Stomach (tissue), 4 donors: ENCODE results near the gene SNX27.

Source experiments
- EP300 ChIP-seq: sonication (generic); formaldehyde crosslinking; IDR thresholded peaks from one replicate; pipeline ENCODE4 v1.6.1; 2017; ENCODE audit warnings: antibody characterized with exemption
- TF ChIP-seq, protein P1 (sequence below), 7 experiments: fragments of 450-650 bp in 4 of 7; fragments of 200-600 bp in 3 of 7; sonication (generic) in 3 of 7; IDR thresholded peaks; one replicate each; pipeline ENCODE4 v1.5.1; 2016 to 2019; ENCODE audit warnings: antibody characterized with exemption in 7 of 7, control low read depth in 2 of 7, mild to moderate bottlenecking in 1 of 7

DNA sequence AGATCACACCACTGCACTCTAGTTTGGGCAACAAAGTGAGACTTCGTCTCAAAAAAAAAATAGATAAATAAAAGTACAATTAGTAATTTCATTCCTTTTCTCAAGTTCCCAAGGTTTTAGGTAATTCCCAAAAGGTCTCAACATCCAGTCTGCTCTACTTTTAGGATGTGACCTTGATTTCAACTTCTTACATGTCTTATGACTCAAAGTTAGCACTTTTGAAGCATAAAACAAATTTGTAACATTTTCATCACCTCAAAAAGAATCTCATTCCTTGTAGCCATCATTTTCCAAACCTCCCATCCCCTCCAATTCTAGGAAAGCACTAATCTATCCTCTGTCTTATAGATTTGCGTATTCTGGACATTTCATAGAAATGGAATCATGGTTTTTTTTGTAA is 32.2 kb downstream of the SNX27 start:
- TF ChIP-seq, protein P1, sequence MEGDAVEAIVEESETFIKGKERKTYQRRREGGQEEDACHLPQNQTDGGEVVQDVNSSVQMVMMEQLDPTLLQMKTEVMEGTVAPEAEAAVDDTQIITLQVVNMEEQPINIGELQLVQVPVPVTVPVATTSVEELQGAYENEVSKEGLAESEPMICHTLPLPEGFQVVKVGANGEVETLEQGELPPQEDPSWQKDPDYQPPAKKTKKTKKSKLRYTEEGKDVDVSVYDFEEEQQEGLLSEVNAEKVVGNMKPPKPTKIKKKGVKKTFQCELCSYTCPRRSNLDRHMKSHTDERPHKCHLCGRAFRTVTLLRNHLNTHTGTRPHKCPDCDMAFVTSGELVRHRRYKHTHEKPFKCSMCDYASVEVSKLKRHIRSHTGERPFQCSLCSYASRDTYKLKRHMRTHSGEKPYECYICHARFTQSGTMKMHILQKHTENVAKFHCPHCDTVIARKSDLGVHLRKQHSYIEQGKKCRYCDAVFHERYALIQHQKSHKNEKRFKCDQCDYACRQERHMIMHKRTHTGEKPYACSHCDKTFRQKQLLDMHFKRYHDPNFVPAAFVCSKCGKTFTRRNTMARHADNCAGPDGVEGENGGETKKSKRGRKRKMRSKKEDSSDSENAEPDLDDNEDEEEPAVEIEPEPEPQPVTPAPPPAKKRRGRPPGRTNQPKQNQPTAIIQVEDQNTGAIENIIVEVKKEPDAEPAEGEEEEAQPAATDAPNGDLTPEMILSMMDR (IDR thresholded peaks at IDR 0.05): no peak
- TF ChIP-seq EP300: no peak
